ENCODE results near the gene CERT1.

Gene CERT1

GRCh38 chr5:75336615-75337336 lies 174.7 kb downstream of the CERT1 start, which contains the start of gene HMGCR (continued):
- TF ChIP-seq MEIS1 (CRISPR knock-in tag; IDR thresholded peaks at IDR 0.05; ENCODE audit: borderline replicate concordance) (no peak), ZBTB6 (tag by site-specific recombination; IDR thresholded peaks at IDR 0.05) (peak; percentile 55; the same call in 1 of the 2 replicates), ZNF501 (tag by site-specific recombination; IDR thresholded peaks at IDR 0.05) (peak; percentile 92), ZNF48 (tag by site-specific recombination; IDR thresholded peaks at IDR 0.05) (no peak), ZXDB (tag by site-specific recombination; IDR thresholded peaks at IDR 0.05) (peak; percentile 75), ZNF138 (tag by site-specific recombination; IDR thresholded peaks at IDR 0.05; ENCODE audit: borderline replicate concordance) (no peak), ZSCAN30 (tag by site-specific recombination; IDR thresholded peaks at IDR 0.05) (peak; percentile 19; the same call in 1 of the 2 replicates), PATZ1 (tag by site-specific recombination; IDR thresholded peaks at IDR 0.05) (peak; percentile 94), REPIN1 (tag by site-specific recombination; IDR thresholded peaks at IDR 0.05; ENCODE audit: low read depth) (no peak), ZNF518A (tag by site-specific recombination; conservative IDR thresholded peaks at IDR 0.05; ENCODE audit: low read depth) (no peak), ZNF239 (tag by site-specific recombination; IDR thresholded peaks at IDR 0.05) (no peak), KLF1 (tag by site-specific recombination; IDR thresholded peaks at IDR 0.05) (no peak), PRDM1 (tag by site-specific recombination; IDR thresholded peaks at IDR 0.05) (peak; percentile 46; the same call in 1 of the 2 replicates), ZNF560 (tag by site-specific recombination; IDR thresholded peaks at IDR 0.05; ENCODE audit: borderline replicate concordance) (no peak)
- TF ChIP-seq, protein P1, sequence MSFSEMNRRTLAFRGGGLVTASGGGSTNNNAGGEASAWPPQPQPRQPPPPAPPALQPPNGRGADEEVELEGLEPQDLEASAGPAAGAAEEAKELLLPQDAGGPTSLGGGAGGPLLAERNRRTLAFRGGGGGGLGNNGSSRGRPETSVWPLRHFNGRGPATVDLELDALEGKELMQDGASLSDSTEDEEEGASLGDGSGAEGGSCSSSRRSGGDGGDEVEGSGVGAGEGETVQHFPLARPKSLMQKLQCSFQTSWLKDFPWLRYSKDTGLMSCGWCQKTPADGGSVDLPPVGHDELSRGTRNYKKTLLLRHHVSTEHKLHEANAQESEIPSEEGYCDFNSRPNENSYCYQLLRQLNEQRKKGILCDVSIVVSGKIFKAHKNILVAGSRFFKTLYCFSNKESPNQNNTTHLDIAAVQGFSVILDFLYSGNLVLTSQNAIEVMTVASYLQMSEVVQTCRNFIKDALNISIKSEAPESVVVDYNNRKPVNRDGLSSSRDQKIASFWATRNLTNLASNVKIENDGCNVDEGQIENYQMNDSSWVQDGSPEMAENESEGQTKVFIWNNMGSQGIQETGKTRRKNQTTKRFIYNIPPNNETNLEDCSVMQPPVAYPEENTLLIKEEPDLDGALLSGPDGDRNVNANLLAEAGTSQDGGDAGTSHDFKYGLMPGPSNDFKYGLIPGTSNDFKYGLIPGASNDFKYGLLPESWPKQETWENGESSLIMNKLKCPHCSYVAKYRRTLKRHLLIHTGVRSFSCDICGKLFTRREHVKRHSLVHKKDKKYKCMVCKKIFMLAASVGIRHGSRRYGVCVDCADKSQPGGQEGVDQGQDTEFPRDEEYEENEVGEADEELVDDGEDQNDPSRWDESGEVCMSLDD (tag by site-specific recombination; IDR thresholded peaks at IDR 0.05): peak; percentile 87
- TF ChIP-seq, protein P2, sequence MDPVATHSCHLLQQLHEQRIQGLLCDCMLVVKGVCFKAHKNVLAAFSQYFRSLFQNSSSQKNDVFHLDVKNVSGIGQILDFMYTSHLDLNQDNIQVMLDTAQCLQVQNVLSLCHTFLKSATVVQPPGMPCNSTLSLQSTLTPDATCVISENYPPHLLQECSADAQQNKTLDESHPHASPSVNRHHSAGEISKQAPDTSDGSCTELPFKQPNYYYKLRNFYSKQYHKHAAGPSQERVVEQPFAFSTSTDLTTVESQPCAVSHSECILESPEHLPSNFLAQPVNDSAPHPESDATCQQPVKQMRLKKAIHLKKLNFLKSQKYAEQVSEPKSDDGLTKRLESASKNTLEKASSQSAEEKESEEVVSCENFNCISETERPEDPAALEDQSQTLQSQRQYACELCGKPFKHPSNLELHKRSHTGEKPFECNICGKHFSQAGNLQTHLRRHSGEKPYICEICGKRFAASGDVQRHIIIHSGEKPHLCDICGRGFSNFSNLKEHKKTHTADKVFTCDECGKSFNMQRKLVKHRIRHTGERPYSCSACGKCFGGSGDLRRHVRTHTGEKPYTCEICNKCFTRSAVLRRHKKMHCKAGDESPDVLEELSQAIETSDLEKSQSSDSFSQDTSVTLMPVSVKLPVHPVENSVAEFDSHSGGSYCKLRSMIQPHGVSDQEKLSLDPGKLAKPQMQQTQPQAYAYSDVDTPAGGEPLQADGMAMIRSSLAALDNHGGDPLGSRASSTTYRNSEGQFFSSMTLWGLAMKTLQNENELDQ (tag by site-specific recombination; IDR thresholded peaks at IDR 0.05; ENCODE audit: low read depth): no peak

Measured in HEK293 (cell line).